Uterus (tissue), 2 donors: Measurements from ENCODE around the gene GID4.

ENCODE experiments used
- CTCF ChIP-seq, 4 experiments: fragments of 200-600 bp in 2 of 4; fragments of 450-650 bp in 2 of 4; sonication (generic) in 2 of 4; IDR thresholded peaks; one replicate each; pipeline ENCODE4 v1.5.1; 2016 to 2019; ENCODE audit warnings: antibody characterized with exemption in 4 of 4, mild to moderate bottlenecking in 2 of 4, moderate library complexity in 1 of 4
- POLR2A ChIP-seq, 2 donors: fragments of 450-650 bp; IDR thresholded peaks; one replicate each; pipeline ENCODE4 v1.6.1; 2016; ENCODE audit warnings: antibody characterized with exemption in 2 of 2, mild to moderate bottlenecking in 1 of 2, moderate library complexity in 1 of 2

DNA sequence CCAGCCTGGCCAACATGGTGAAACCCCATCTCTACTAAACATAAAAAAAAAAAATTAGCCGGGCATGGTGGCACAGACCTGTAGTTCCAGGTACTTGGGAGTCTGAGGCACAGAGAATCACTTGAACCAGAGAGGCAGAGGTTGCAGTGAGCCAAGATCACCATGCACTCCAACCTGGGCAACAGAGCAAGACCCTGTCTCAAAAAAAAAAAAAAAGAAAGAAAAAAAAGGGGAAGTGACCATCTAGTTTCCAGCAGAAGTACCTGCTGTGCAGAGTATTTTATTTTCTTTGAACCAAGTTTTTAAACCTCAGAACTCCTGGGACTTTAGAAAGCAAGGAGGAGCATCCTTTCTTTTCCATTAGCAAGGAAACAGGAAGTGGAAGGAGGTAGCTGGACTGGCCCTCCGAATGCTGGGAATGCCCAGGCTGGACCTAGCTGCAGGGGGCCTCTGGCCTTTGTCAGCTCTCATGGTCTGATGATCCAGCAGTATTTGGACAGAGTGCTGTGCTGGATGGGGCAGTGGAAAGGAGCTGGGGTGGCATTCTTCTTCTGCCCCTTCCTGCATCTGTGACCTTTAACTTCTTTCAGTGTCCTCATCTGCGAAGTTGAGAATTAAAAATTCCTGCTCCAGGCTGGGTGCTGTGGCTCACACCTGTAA lies 6.6 kb downstream of the GID4 start:
- TF ChIP-seq CTCF (IDR thresholded peaks at IDR 0.05) (no peak), POLR2A (IDR thresholded peaks at IDR 0.05) (no peak)
